Body of pancreas (tissue), 4 donors: ENCODE data around the gene OR2W3.

Experiments
- CTCF ChIP-seq, 7 experiments: fragments of 450-650 bp in 4 of 7; fragments of 200-600 bp in 3 of 7; sonication (generic) in 3 of 7; IDR thresholded peaks; one replicate each; pipeline ENCODE4 v1.5.1; 2016 to 2019; ENCODE audit warnings: antibody characterized with exemption in 7 of 7
- POLR2A ChIP-seq, 3 donors: fragments of 450-650 bp; IDR thresholded peaks; one replicate each; pipeline ENCODE4 v1.6.1; 2016; ENCODE audit warnings: antibody characterized with exemption in 3 of 3, mild to moderate bottlenecking in 2 of 3

- TF ChIP-seq CTCF (IDR thresholded peaks at IDR 0.05) (peak in 1 of 7 experiments; percentile 35), POLR2A (IDR thresholded peaks at IDR 0.05) (peak in 1 of 3 donors; percentile 19)
Observed at GRCh38 chr1:247857069-247857984, 38.1 kb upstream of the OR2W3 start, which contains the start of gene TRIM58.
